GM23338 (cell line): Measurements from ENCODE around the gene RIOK2. TPM values are rescaled to one million over a fixed set of nuclear protein-coding genes. Genes with fewer than 3 reads are reported as not detected.
A peak's percentile ranks its signal among the peaks of the same experiment; 100 is the strongest.

Source experiments
- ATAC-seq: fragments of 200-7000 bp; cut with Tn5 transposase; 3 replicates; pipeline ENCODE4 v1.9.1; 2020
- DNase-seq: peaks from one replicate; pipeline ENCODE4 v3.0.0-alpha.2; 2015; ENCODE audit warnings: low spot score
- H2AFZ ChIP-seq: fragments of 200-600 bp; sonication (generic); 2 replicates; pipeline ENCODE4 v1.8.0; 2016; ENCODE audit warnings: antibody characterized with exemption, mild to moderate bottlenecking, moderate library complexity
- H3F3A ChIP-seq: fragments of 200-600 bp; sonication (generic); replicated peaks from 2 replicates; pipeline ENCODE4 v1.8.0; 2017; ENCODE audit warnings: antibody characterized with exemption, mixed run types, low read depth
- H3K27ac ChIP-seq: fragments of 200-600 bp; sonication (generic); 2 replicates; pipeline ENCODE4 v1.6.1; 2016; ENCODE audit warnings: low read depth
- H3K27me3 ChIP-seq: fragments of 200-600 bp; sonication (generic); 2 replicates; pipeline ENCODE4 v1.8.0; 2016; ENCODE audit warnings: mild to moderate bottlenecking, mixed run types, moderate library complexity; ENCODE audit not compliant: insufficient read depth
- H3K36me3 ChIP-seq: fragments of 200-600 bp; sonication (generic); 2 replicates; pipeline ENCODE4 v1.8.0; 2016; ENCODE audit warnings: mild to moderate bottlenecking; ENCODE audit not compliant: insufficient read depth
- H3K4me1 ChIP-seq: fragments of 200-600 bp; sonication (generic); 2 replicates; pipeline ENCODE4 v1.8.0; 2016; ENCODE audit warnings: mild to moderate bottlenecking, moderate library complexity; ENCODE audit not compliant: insufficient read depth
- H3K4me2 ChIP-seq: fragments of 200-600 bp; sonication (generic); 2 replicates; pipeline ENCODE4 v1.7.1; 2017; ENCODE audit warnings: mixed run types
- H3K4me3 ChIP-seq: fragments of 200-600 bp; sonication (generic); 2 replicates; pipeline ENCODE4 v1.6.1; 2016; ENCODE audit warnings: mixed run types
- H3K79me2 ChIP-seq: fragments of 200-600 bp; sonication (generic); replicated peaks from 2 replicates; pipeline ENCODE4 v1.8.0; 2017; ENCODE audit warnings: mild to moderate bottlenecking; ENCODE audit not compliant: insufficient read depth
- H3K9me2 ChIP-seq: fragments of 200-600 bp; sonication (generic); 2 replicates; pipeline ENCODE4 v1.8.0; 2017; ENCODE audit not compliant: insufficient read depth
- H4K20me1 ChIP-seq: fragments of 200-600 bp; sonication (generic); replicated peaks from 2 replicates; pipeline ENCODE4 v1.8.0; 2017; ENCODE audit warnings: mild to moderate bottlenecking; ENCODE audit not compliant: insufficient read depth
- H3K27ac Mint-ChIP-seq: 2 replicates; pipeline ENCODE4 v1.8.0; 2020; ENCODE audit warnings: inconsistent platforms, mild to moderate bottlenecking, moderate library complexity, mixed read lengths
- H3K27me3 Mint-ChIP-seq: 3 replicates; pipeline ENCODE4 v1.8.0; 2022; ENCODE audit warnings: low read depth, mild to moderate bottlenecking, moderate library complexity, mixed read lengths, inconsistent platforms; ENCODE audit not compliant: insufficient read depth, poor library complexity
- H3K36me3 Mint-ChIP-seq: 3 replicates; pipeline ENCODE4 v1.8.0; 2021; ENCODE audit warnings: low read depth, mild to moderate bottlenecking, inconsistent platforms, moderate library complexity, mixed read lengths
- H3K4me1 Mint-ChIP-seq: 3 replicates; pipeline ENCODE4 v1.8.0; 2020; ENCODE audit warnings: mild to moderate bottlenecking, inconsistent platforms, mixed read lengths
- H3K4me3 Mint-ChIP-seq: 3 replicates; pipeline ENCODE4 v1.8.0; 2021; ENCODE audit warnings: moderate library complexity, mild to moderate bottlenecking, inconsistent platforms, mixed read lengths
- H3K9me3 Mint-ChIP-seq: 3 replicates; pipeline ENCODE4 v1.8.0; 2020; ENCODE audit warnings: moderate library complexity, mild to moderate bottlenecking, inconsistent platforms, mixed read lengths
- CTCF ChIP-seq, 2 experiments: fragments of 200-600 bp in 1 of 2; sonication (generic) in 1 of 2; conservative IDR thresholded peaks; 2 replicates each; pipeline versions ENCODE4 v1.5.1 to v1.6.1; 2016 to 2017; ENCODE audit warnings: antibody characterized with exemption in 2 of 2, low read depth in 2 of 2, mild to moderate bottlenecking in 2 of 2, moderate library complexity in 1 of 2
- ETS1 ChIP-seq: IDR thresholded peaks from 2 replicates; pipeline ENCODE4 v1.6.1; 2016; ENCODE audit warnings: antibody characterized with exemption
- EZH2 ChIP-seq: fragments of 200-600 bp; sonication (generic); IDR thresholded peaks from one replicate; pipeline ENCODE4 v1.8.0; 2017; ENCODE audit warnings: antibody characterized with exemption, mild to moderate bottlenecking, low read depth; ENCODE audit not compliant: unreplicated experiment
- NANOG ChIP-seq: IDR thresholded peaks from 2 replicates; pipeline ENCODE4 v1.6.1; 2016; ENCODE audit warnings: antibody characterized with exemption, borderline replicate concordance
- ZNF114 ChIP-seq: fragments of 250-450 bp; sonication (Bioruptor Pico); IDR thresholded peaks from 2 replicates; pipeline ENCODE4 v1.5.0; 2020; ENCODE audit warnings: mild to moderate bottlenecking, moderate library complexity
- ZNF331 ChIP-seq: fragments of 250-450 bp; sonication (Bioruptor Pico); IDR thresholded peaks from 2 replicates; pipeline ENCODE4 v1.5.0; 2020; ENCODE audit warnings: low read depth, mild to moderate bottlenecking, moderate library complexity
- polyA plus RNA-seq: library from polyadenylated mRNA; unstranded; fragments of >200 nt; fragmentation: Nextera tagmentation; extraction: Ambion mirVana; gene quantifications from 2 replicates; pipeline ENCODE4 v1.2.1, GENCODE V29; 2016
- total RNA-seq: library from RNA; depleted of rRNA; stranded (reverse); fragments of >200 nt; shearing (Covaris generic); gene quantifications from 2 replicates; pipeline ENCODE4 v1.2.3, GENCODE V29; 2014
- TF ChIP-seq, protein P1 (sequence below): fragments of 250-450 bp; sonication (Bioruptor Pico); IDR thresholded peaks from 2 replicates; pipeline ENCODE4 v1.5.0; 2020; ENCODE audit warnings: mild to moderate bottlenecking, moderate library complexity

RIOK2 gene
- total and polyA plus RNA-seq, 2 experiments from 2014 or later = 22.9 to 47.6 TPM

DNA sequence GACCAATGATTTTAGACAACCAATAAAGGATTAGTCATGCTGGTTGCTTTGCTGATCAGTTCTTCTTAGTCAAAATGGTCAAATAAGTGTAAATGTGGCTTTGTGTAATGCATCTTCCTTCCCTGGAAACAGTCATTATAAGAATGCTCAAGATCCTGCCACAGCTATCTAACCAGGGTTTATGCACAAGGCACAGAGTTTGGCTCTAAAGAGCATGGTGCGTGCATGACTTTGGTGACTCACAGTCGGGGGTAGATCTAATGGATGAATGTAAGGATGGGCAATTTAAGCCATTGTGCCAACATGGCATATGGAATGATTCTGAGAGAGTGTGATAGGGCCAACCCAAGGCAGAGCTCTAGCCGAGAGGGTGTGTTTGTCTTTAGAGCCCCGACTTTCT is 47.2 kb downstream of the RIOK2 start (continued):
- TF ChIP-seq ETS1 (no peak), EZH2 (no peak), NANOG (no peak)

GRCh38 chr5:97134634-97135033 is 48.4 kb downstream of the RIOK2 start:
- Histone ChIP-seq H3K4me3 (no peak overlapping the region), H3K27me3 (no peaks in the 10 kb centered on the region), H3K4me2 (no peak overlapping the region), H2AFZ (no peak overlapping the region; the same call in 1 of the 2 replicates), H3K9me2 (0 out of 2 replicates have a peak, but pooled peaks cover 5% of the 10 kb centered on the region), H3K79me2 (no peaks in the 10 kb centered on the region), H3F3A (no peaks in the 10 kb centered on the region), H3K4me1 (peaks cover 8% of the 10 kb centered on the region), H4K20me1 (no peaks in the 10 kb centered on the region), H3K36me3 (no peaks in the 10 kb centered on the region), H3K27ac (no peak overlapping the region)
- peak; percentile 76 for DNase-seq
- Mint-ChIP-seq H3K9me3 (no peaks in the 10 kb centered on the region), H3K36me3 (no peaks in the 10 kb centered on the region), H3K27ac (peak overlapping the region; percentile 87), H3K4me1 (peaks cover 12% of the 10 kb centered on the region), H3K4me3 (no peak overlapping the region), H3K27me3 (peaks cover 2% of the 10 kb centered on the region)
- TF ChIP-seq ZNF114 = no peak
- TF ChIP-seq, protein P1, sequence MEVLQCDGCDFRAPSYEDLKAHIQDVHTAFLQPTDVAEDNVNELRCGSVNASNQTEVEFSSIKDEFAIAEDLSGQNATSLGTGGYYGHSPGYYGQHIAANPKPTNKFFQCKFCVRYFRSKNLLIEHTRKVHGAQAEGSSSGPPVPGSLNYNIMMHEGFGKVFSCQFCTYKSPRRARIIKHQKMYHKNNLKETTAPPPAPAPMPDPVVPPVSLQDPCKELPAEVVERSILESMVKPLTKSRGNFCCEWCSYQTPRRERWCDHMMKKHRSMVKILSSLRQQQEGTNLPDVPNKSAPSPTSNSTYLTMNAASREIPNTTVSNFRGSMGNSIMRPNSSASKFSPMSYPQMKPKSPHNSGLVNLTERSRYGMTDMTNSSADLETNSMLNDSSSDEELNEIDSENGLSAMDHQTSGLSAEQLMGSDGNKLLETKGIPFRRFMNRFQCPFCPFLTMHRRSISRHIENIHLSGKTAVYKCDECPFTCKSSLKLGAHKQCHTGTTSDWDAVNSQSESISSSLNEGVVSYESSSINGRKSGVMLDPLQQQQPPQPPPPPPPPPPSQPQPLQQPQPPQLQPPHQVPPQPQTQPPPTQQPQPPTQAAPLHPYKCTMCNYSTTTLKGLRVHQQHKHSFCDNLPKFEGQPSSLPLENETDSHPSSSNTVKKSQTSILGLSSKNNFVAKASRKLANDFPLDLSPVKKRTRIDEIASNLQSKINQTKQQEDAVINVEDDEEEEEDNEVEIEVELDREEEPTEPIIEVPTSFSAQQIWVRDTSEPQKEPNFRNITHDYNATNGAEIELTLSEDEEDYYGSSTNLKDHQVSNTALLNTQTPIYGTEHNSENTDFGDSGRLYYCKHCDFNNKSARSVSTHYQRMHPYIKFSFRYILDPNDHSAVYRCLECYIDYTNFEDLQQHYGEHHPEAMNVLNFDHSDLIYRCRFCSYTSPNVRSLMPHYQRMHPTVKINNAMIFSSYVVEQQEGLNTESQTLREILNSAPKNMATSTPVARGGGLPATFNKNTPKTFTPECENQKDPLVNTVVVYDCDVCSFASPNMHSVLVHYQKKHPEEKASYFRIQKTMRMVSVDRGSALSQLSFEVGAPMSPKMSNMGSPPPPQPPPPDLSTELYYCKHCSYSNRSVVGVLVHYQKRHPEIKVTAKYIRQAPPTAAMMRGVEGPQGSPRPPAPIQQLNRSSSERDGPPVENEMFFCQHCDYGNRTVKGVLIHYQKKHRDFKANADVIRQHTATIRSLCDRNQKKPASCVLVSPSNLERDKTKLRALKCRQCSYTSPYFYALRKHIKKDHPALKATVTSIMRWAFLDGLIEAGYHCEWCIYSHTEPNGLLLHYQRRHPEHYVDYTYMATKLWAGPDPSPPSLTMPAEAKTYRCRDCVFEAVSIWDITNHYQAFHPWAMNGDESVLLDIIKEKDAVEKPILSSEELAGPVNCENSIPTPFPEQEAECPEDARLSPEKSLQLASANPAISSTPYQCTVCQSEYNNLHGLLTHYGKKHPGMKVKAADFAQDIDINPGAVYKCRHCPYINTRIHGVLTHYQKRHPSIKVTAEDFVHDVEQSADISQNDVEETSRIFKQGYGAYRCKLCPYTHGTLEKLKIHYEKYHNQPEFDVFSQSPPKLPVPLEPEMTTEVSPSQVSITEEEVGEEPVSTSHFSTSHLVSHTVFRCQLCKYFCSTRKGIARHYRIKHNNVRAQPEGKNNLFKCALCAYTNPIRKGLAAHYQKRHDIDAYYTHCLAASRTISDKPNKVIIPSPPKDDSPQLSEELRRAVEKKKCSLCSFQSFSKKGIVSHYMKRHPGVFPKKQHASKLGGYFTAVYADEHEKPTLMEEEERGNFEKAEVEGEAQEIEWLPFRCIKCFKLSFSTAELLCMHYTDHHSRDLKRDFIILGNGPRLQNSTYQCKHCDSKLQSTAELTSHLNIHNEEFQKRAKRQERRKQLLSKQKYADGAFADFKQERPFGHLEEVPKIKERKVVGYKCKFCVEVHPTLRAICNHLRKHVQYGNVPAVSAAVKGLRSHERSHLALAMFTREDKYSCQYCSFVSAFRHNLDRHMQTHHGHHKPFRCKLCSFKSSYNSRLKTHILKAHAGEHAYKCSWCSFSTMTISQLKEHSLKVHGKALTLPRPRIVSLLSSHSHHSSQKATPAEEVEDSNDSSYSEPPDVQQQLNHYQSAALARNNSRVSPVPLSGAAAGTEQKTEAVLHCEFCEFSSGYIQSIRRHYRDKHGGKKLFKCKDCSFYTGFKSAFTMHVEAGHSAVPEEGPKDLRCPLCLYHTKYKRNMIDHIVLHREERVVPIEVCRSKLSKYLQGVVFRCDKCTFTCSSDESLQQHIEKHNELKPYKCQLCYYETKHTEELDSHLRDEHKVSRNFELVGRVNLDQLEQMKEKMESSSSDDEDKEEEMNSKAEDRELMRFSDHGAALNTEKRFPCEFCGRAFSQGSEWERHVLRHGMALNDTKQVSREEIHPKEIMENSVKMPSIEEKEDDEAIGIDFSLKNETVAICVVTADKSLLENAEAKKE (CRISPR knock-in tag) = peak; percentile 98
- no peak for TF ChIP-seq ZNF331 (CRISPR knock-in tag)
- no peak for TF ChIP-seq CTCF (conservative IDR thresholded peaks at IDR 0.05; ENCODE audit: low read depth in 2 of 2)
- ATAC-seq = peak; percentile 100
